Activated T-helper 9 cell treated with anti-CD3 and anti-CD28 coated beads, Interleukin-2, amount 50 U/mL, for 16 hours (primary cell): Measurements from ENCODE around the gene COL26A1.

ENCODE experiments used
- DNase-seq: peaks from one replicate; pipeline ENCODE4 v3.0.0-alpha.2; 2020; ENCODE audit warnings: low read depth

The COL26A1 gene

GRCh38 chr7:101575721-101576120, 213.0 kb downstream of the COL26A1 start:
- no peak for DNase-seq

DNA sequence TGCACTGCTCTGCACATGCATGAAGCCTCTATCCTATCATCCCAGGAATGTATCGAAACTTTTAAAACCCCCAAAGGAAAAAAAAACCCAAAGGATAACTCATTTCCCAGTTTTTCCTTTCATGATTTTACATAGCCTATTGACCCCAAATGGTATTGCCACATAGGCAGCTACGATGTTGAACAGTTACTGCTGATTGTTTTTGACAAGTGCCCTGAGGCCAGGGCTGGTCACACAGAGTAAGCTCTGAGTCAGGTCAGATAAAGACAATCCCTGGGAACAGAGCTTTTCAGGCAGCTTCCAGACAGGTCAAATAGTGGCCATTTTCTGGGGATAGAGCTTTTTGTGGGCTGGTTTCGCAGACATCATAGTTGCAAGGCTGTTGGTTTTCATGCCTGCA, 214.3 kb downstream of the COL26A1 start:
- no peak for DNase-seq

DNA sequence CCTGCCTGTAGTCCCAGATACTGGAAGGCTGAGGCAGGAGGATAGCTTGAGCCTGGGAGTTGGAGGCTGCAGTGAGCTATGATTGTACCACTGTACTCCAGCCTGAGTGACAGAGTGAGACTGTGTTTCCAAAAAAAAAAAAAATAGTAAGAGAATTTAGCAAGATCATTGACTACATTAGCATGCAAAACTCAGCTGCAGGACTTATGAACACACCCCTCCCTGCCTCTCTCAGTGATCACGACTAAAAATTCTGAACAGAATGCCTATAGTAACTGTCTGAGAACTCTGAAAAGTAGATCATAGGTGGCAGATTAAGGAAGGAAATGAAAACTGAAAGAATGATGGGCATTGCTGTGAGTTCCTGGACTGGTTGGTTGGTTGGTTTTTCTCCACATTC, 215.9 kb downstream of the COL26A1 start:
- no peak for DNase-seq

- DNase-seq, result no peak
Measured at GRCh38 chr7:101580596-101580995, 217.9 kb downstream of the COL26A1 start.

- no peak for DNase-seq
Measured at GRCh38 chr7:101581891-101582290, 219.2 kb downstream of the COL26A1 start.

GRCh38 chr7:101582971-101583370, 220.3 kb downstream of the COL26A1 start:
- DNase-seq, result no peak

- DNase-seq, result no peak
Measured at GRCh38 chr7:101586078-101586905, 223.6 kb downstream of the COL26A1 start.

GRCh38 chr7:101586906-101587677, 224.4 kb downstream of the COL26A1 start:
- no peak for DNase-seq

DNA sequence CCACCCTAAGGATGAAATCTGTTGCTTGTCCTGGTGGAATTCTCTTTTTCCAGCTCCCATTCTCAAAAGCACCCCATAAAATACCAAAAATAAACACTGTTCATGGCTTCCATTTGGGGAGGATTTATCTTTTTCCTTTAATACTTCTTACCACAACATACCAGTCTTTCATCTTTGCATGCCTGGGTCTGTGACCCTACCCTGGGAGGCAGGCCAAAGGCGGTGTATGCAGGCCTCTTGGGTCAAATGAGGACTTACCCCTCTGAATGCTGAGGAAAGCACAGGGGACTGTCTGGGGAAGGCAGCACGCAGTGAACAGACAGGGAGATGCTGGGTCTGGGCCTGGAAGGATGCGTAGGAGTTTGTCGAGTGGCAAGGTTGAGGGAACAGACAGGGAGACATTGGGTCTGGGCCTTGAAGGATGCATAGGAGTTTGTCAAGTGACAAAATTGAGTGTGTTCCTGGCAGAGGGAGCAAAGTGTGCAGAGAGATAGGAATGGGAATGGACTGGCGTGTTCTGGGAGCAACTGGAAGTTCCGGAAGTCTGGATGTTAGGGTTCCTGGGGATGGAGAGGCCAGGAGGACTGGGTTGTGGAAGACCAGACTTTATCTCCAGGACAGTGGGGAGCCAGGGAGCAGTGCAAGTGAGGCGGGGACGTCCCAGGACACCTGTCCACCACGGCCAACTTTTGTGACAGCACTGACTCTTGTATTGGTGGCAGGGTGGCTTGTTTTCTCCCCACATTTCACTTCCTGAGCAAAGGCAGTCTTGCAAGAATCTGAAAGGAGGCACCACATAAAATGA, 225.7 kb downstream of the COL26A1 start:
- DNase-seq, result no peak

GRCh38 chr7:101589052-101589451, 226.4 kb downstream of the COL26A1 start:
- no peak for DNase-seq

DNA sequence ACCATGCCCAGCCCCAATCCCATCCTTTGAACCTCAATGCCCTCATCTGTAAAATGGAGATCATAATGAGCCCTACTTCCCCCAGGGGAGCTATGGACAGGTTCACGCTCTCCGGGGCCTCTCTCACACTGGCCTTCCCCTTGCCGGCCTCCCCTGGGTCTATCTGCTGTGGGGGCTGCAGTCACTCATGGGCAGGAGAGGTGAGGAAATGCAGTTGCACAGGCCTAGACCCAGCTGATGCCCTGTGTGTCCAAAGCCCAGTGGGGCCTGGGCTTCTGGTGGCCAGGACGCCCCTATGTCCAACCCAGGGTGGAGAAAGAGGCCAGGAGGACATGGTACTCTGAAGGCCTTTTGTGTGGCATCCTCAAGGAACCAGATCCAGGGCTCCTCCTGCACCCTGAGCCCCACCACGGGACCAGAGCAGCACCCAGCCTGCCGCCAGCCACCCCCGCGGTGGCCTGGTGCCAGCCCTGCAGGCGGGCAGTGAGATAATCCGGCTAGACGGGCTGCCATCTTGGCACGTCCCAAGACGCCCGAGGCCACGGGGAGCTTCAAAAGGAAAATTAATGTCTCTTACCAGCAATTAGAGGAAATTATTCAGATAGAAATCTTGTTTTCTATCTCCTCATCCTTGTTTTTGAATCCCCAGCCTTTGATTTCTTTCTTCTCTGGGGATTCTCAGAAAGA, 227.4 kb downstream of the COL26A1 start:
- DNase-seq, result no peak

- no peak for DNase-seq
Measured at GRCh38 chr7:101590663-101591435, 228.2 kb downstream of the COL26A1 start.

- no peak for DNase-seq
Measured at GRCh38 chr7:101591504-101591903, 228.8 kb downstream of the COL26A1 start.

GRCh38 chr7:101593556-101593955, 230.9 kb downstream of the COL26A1 start:
- no peak for DNase-seq

- DNase-seq, result no peak
Measured at GRCh38 chr7:101594790-101595189, 232.1 kb downstream of the COL26A1 start.

GRCh38 chr7:101595246-101595645, 232.6 kb downstream of the COL26A1 start:
- no peak for DNase-seq

DNA sequence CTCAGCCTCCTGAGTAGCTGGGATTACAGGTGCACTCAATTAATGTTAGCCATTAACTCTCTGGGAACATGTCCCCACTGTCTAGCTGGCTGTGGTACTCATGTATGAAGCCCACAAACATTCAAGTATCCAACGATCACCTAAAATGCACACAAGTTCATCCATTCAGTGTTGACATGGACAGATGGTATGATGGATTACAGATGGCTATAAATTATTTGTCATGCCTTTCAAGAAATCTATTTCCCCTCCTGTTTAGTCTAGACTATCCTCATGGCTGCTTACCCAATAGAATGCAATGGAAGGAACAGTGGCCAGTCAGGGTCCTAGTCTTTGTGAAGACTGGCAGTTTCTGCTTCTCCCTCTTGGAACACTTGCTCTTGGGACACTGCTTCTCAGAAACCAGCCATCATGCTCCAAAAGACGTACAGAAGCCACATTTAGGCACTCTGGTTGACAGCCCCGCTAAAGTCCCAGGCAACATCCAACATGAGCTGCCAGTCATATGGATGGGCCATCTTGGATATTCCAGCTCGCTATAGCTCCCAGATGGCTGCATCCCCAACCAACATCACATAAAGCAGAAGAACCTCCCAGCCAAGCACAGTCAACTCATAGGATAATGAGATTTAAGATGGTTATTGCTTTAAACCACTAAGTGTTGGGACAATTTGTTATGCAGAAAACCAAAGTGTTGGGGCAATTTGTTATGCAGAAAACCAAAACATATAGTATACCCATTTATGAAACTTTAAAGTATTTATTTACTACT, 233.3 kb downstream of the COL26A1 start:
- no peak for DNase-seq

DNA sequence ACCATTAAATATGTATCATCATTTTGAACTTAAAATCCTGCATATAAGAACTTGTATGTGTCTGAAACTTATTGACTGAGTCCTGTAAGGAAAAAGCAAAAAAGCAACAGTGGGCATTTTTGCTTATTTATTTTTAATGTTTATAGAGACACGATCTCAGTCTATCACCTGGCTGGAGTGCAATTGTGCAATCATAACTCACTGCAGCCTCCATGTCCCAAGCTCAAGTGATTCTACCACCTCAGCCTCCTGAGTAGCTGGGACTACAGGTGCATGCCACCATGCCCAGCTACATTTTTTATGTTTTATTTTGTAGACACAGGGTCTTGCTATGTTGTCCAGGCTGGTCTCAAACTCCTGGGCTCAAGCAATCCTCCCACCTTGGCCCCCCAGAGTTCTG, 234.2 kb downstream of the COL26A1 start:
- no peak for DNase-seq

GRCh38 chr7:101597941-101598340, 235.3 kb downstream of the COL26A1 start:
- DNase-seq, result no peak

DNA sequence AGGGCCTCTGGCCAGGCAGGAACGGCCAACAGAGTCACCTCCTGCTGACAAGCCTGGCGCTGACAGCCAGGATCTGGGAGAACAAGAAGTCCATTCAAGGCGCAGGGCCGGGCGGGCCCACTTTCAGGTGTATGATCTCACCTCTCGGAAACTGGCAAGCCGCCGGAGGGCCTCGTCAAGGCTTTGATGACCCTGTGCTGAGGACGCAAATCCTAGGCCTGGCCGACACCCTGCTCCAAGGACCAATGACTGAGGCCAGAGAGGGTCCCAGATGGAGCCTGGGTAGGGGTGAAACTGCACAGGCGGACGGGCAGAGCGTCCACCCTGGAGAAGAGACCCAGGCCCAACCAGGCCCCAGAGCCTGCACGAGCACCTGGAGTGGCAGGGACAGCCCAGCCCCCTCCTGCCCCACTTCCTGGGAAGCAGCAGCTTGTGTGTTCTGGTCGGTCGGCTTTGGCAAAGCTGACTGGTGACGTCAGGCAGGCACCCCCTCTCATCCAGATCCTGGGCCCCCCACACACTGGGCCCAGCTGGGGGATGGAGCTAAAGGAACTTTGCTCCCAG, 235.8 kb downstream of the COL26A1 start:
- no peak for DNase-seq
